ENCODE measurements around the gene RBBP7.

The RBBP7 gene

GRCh38 chrX:16839219-16839851, 30.8 kb downstream of the RBBP7 start:
- H3K27me3 ChIP-seq (ENCODE audit: insufficient read depth, low read length) = no peaks in the 10 kb centered on the region
- peaks cover 21% of the 10 kb centered on the region for H3K4me1 ChIP-seq (ENCODE audit: insufficient read depth, low read length)
- no peak overlapping the region for H3K9ac ChIP-seq (ENCODE audit: low read depth, low read length)
- no peaks in the 10 kb centered on the region for H3K9me3 ChIP-seq (ENCODE audit: insufficient read depth, low read depth, low read length)
- H3K36me3 ChIP-seq (ENCODE audit: insufficient read depth, low read depth, low read length) = peaks cover 94% of the 10 kb centered on the region
- no peak overlapping the region for H3K4me3 ChIP-seq (ENCODE audit: low read length)
- no peak overlapping the region for H3K27ac ChIP-seq (ENCODE audit: low read length)

- H3K36me3 ChIP-seq (ENCODE audit: insufficient read depth, low read depth, low read length) = peaks cover 94% of the 10 kb centered on the region
- peaks cover 19% of the 10 kb centered on the region for H3K4me1 ChIP-seq (ENCODE audit: insufficient read depth, low read length)
- H3K9ac ChIP-seq (ENCODE audit: low read depth, low read length) = no peak overlapping the region
Measured at GRCh38 chrX:16838202-16839066, 31.7 kb downstream of the RBBP7 start.

DNA sequence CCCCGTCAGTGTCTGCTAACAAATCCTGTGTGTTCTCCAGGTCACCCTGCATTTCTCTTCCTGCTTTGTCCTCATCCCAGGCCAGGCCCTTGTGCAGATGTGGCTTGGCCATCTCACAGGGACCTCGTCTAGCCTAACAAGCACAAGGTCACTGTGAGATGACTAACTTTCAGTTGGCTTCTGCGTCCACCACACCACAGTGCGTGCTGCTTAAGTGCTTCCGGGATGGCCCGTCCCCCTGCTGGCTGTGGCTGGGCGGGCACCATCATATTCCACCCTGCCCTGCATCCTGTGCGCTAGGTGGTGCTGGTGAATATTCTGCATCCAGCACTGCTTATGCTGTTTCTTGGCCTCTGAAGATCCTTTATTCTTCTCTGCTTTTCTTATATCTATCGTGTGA, 33.8 kb downstream of the RBBP7 start:
- H3K9ac ChIP-seq (ENCODE audit: low read depth, low read length) = no peak overlapping the region
- no peak overlapping the region for H3K4me3 ChIP-seq (ENCODE audit: low read length)
- H3K9me3 ChIP-seq (ENCODE audit: insufficient read depth, low read depth, low read length) = no peaks in the 10 kb centered on the region
- H3K4me1 ChIP-seq (ENCODE audit: insufficient read depth, low read length) = peaks cover 12% of the 10 kb centered on the region
- peaks cover 94% of the 10 kb centered on the region for H3K36me3 ChIP-seq (ENCODE audit: insufficient read depth, low read depth, low read length)
- no peak overlapping the region for H3K27ac ChIP-seq (ENCODE audit: low read length)
- no peaks in the 10 kb centered on the region for H3K27me3 ChIP-seq (ENCODE audit: insufficient read depth, low read length)

More at GRCh38 chrX:16838202-16839066, 31.7 kb downstream of the RBBP7 start:
- no peaks in the 10 kb centered on the region for H3K27me3 ChIP-seq (ENCODE audit: insufficient read depth, low read length)
- no peak overlapping the region for H3K4me3 ChIP-seq (ENCODE audit: low read length)
- no peak overlapping the region for H3K27ac ChIP-seq (ENCODE audit: low read length)
- no peaks in the 10 kb centered on the region for H3K9me3 ChIP-seq (ENCODE audit: insufficient read depth, low read depth, low read length)

DNA sequence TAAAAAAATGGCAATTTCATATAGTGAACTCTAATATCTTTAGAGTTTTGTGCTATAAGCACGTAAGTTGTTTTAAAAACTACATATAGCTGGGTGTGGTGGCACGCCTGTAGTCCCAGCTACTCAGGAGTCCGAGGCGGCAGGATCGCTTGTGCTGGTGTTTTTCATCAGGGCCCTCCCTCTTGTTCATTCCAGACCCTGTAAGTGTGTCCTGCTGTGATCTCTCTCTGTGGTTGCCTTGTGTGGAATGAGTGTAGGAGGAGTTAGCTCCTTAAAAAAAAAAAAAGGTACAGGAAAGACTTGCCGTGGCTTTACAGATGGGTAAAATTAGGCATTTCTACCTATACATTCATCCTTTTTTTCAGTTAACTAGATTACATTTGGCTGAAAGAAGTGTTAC, 35.4 kb downstream of the RBBP7 start:
- peaks cover 96% of the 10 kb centered on the region for H3K36me3 ChIP-seq (ENCODE audit: insufficient read depth, low read depth, low read length)
- H3K9ac ChIP-seq (ENCODE audit: low read depth, low read length) = no peak overlapping the region
- H3K4me3 ChIP-seq (ENCODE audit: low read length) = no peak overlapping the region
- no peaks in the 10 kb centered on the region for H3K27me3 ChIP-seq (ENCODE audit: insufficient read depth, low read length)
- H3K4me1 ChIP-seq (ENCODE audit: insufficient read depth, low read length) = peaks cover 10% of the 10 kb centered on the region
- H3K27ac ChIP-seq (ENCODE audit: low read length) = no peak overlapping the region
- no peaks in the 10 kb centered on the region for H3K9me3 ChIP-seq (ENCODE audit: insufficient read depth, low read depth, low read length)

DNA sequence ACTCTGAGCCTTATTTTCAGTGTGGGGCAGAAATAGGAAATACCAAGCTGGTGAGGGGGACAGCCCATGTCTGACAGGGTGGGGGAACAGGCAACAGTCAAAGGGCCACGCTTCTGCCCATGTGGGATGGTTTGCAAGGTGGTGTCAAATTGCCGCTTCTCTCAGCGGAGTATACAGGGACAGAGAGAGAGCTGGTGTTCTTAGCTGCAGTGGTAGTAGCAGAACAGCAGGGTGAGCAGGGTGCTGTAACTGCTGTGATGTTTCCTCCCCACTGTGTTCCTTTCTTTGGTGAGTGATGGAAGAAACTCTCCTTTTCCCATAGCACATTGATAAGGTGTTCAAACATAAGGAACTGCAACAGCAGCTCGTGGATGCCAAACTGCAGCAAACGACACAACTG, 37.9 kb downstream of the RBBP7 start:
- Histone ChIP-seq H3K4me1 (ENCODE audit: insufficient read depth, low read length) (peaks cover 4% of the 10 kb centered on the region; the same call in 1 of the 2 replicates), H3K27ac (ENCODE audit: low read length) (no peak overlapping the region), H3K9me3 (ENCODE audit: insufficient read depth, low read depth, low read length) (no peaks in the 10 kb centered on the region), H3K36me3 (ENCODE audit: insufficient read depth, low read depth, low read length) (peaks cover 92% of the 10 kb centered on the region), H3K9ac (ENCODE audit: low read depth, low read length) (no peak overlapping the region), H3K27me3 (ENCODE audit: insufficient read depth, low read length) (no peaks in the 10 kb centered on the region), H3K4me3 (ENCODE audit: low read length) (no peak overlapping the region)

GRCh38 chrX:16828124-16828908, 41.8 kb downstream of the RBBP7 start:
- Histone ChIP-seq H3K27ac (ENCODE audit: low read length) (no peak overlapping the region), H3K36me3 (ENCODE audit: insufficient read depth, low read depth, low read length) (peaks cover 76% of the 10 kb centered on the region), H3K4me3 (ENCODE audit: low read length) (no peak overlapping the region), H3K9ac (ENCODE audit: low read depth, low read length) (no peak overlapping the region), H3K4me1 (ENCODE audit: insufficient read depth, low read length) (peaks cover 4% of the 10 kb centered on the region; the same call in 1 of the 2 replicates), H3K9me3 (ENCODE audit: insufficient read depth, low read depth, low read length) (no peaks in the 10 kb centered on the region), H3K27me3 (ENCODE audit: insufficient read depth, low read length) (no peaks in the 10 kb centered on the region)

GRCh38 chrX:16827225-16827624, 42.9 kb downstream of the RBBP7 start:
- no peaks in the 10 kb centered on the region for H3K27me3 ChIP-seq (ENCODE audit: insufficient read depth, low read length)
- no peak overlapping the region for H3K4me3 ChIP-seq (ENCODE audit: low read length)
- H3K9me3 ChIP-seq (ENCODE audit: insufficient read depth, low read depth, low read length) = no peaks in the 10 kb centered on the region
- no peak overlapping the region for H3K27ac ChIP-seq (ENCODE audit: low read length)
- no peak overlapping the region for H3K9ac ChIP-seq (ENCODE audit: low read depth, low read length)
- H3K36me3 ChIP-seq (ENCODE audit: insufficient read depth, low read depth, low read length) = peaks cover 74% of the 10 kb centered on the region
- peaks cover 4% of the 10 kb centered on the region; the same call in 1 of the 2 replicates for H3K4me1 ChIP-seq (ENCODE audit: insufficient read depth, low read length)

DNA sequence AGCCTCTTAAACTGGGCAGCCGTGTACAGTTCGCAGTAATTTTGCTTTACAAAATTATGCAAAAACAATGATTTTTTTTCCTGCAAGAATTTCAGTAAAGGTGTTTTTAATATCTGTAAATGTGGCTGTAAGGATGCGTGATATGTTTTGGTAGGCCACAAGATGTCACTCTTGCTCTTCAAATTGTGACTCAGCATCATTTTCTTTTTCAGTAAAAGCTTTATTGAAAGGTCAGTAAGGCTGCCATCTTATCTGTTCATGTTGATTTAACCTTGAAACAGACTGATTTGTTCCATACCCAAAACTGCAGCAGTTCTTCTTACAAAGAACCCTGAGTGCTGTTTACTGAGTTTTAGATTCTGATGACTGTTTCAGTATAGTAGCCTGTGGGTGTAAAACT, 44.0 kb downstream of the RBBP7 start:
- H3K27ac ChIP-seq (ENCODE audit: low read length) = no peak overlapping the region

DNA sequence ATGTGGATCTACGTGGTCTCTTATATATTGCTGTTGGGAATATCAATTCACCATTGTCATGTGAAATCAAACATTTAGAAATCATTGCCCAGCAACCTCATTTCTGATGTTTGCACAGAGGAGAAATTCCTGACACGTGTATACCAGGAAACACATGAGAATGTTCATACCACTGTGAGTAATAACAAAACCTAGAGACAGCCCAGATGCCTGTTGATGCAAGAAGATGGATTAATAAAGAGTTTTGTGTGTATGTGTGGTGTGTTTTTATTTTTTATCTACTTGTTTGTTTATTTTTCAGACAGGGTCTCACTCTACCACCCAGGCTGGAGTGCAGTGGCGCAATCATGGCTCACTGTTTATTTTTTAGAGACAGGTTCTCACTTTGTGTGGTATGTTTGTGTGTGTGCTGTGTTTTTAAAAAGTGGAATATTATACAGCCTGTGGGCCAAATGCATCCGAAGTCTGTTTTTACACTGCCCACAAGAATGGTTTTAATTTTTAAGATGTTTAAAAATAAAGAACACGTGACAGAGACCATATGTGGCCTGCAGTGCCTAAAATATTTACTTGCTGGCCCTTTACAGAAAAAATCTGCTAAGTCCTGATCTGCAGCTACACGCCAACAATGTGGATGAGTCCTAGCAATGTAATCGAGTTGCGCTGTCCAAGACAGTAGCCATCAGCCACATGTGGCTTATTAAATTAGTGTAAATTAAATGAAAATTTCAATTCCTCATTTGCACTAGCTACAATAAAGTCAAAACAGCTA, 44.7 kb downstream of the RBBP7 start:
- Histone ChIP-seq H3K9me3 (ENCODE audit: insufficient read depth, low read depth, low read length) (no peaks in the 10 kb centered on the region), H3K9ac (ENCODE audit: low read depth, low read length) (no peak overlapping the region), H3K4me1 (ENCODE audit: insufficient read depth, low read length) (peaks cover 4% of the 10 kb centered on the region; the same call in 1 of the 2 replicates), H3K36me3 (ENCODE audit: insufficient read depth, low read depth, low read length) (peaks cover 69% of the 10 kb centered on the region), H3K4me3 (ENCODE audit: low read length) (no peak overlapping the region), H3K27ac (ENCODE audit: low read length) (no peak overlapping the region), H3K27me3 (ENCODE audit: insufficient read depth, low read length) (no peaks in the 10 kb centered on the region)

More for the DNA sequence above, 44.0 kb downstream of the RBBP7 start:
- H3K9me3 ChIP-seq (ENCODE audit: insufficient read depth, low read depth, low read length) = no peaks in the 10 kb centered on the region
- H3K9ac ChIP-seq (ENCODE audit: low read depth, low read length) = no peak overlapping the region
- no peak overlapping the region for H3K4me3 ChIP-seq (ENCODE audit: low read length)
- H3K36me3 ChIP-seq (ENCODE audit: insufficient read depth, low read depth, low read length) = peaks cover 68% of the 10 kb centered on the region
- peaks cover 4% of the 10 kb centered on the region; the same call in 1 of the 2 replicates for H3K4me1 ChIP-seq (ENCODE audit: insufficient read depth, low read length)
- no peaks in the 10 kb centered on the region for H3K27me3 ChIP-seq (ENCODE audit: insufficient read depth, low read length)

GRCh38 chrX:16822723-16823122, 47.4 kb downstream of the RBBP7 start:
- H3K27me3 ChIP-seq (ENCODE audit: insufficient read depth, low read length) = no peaks in the 10 kb centered on the region
- no peak overlapping the region for H3K27ac ChIP-seq (ENCODE audit: low read length)
- peaks cover 67% of the 10 kb centered on the region for H3K36me3 ChIP-seq (ENCODE audit: insufficient read depth, low read depth, low read length)
- H3K9me3 ChIP-seq (ENCODE audit: insufficient read depth, low read depth, low read length) = no peaks in the 10 kb centered on the region
- H3K4me3 ChIP-seq (ENCODE audit: low read length) = no peak overlapping the region
- no peaks in the 10 kb centered on the region for H3K4me1 ChIP-seq (ENCODE audit: insufficient read depth, low read length)
- no peak overlapping the region for H3K9ac ChIP-seq (ENCODE audit: low read depth, low read length)

- H3K27ac ChIP-seq (ENCODE audit: low read length) = no peak overlapping the region
- H3K36me3 ChIP-seq (ENCODE audit: insufficient read depth, low read depth, low read length) = peaks cover 71% of the 10 kb centered on the region
Measured at GRCh38 chrX:16819634-16820033, 50.5 kb downstream of the RBBP7 start.

More at GRCh38 chrX:16819634-16820033, 50.5 kb downstream of the RBBP7 start:
- Histone ChIP-seq H3K27me3 (ENCODE audit: insufficient read depth, low read length) (no peaks in the 10 kb centered on the region), H3K4me3 (ENCODE audit: low read length) (no peak overlapping the region), H3K9ac (ENCODE audit: low read depth, low read length) (no peak overlapping the region), H3K4me1 (ENCODE audit: insufficient read depth, low read length) (no peaks in the 10 kb centered on the region), H3K9me3 (ENCODE audit: insufficient read depth, low read depth, low read length) (no peaks in the 10 kb centered on the region)
